Colonic mucosa (tissue), 4 donors: Measurements from ENCODE around the gene TTC28. TPM values are rescaled to one million over a fixed set of nuclear protein-coding genes. Genes with fewer than 3 reads are reported as not detected.

Source experiments
- DNase-seq: peaks from one replicate; pipeline ENCODE4 v3.0.0-alpha.2; 2020
- H3K27ac ChIP-seq: fragments of 200-600 bp; one replicate; pipeline ENCODE4 v1.8.0; 2021
- H3K27me3 ChIP-seq: fragments of 200-600 bp; one replicate; pipeline ENCODE4 v1.8.0; 2021
- H3K36me3 ChIP-seq: fragments of 200-600 bp; one replicate; pipeline ENCODE4 v1.8.0; 2021
- H3K4me1 ChIP-seq: fragments of 200-600 bp; one replicate; pipeline ENCODE4 v1.8.0; 2021; ENCODE audit warnings: mild to moderate bottlenecking
- H3K4me3 ChIP-seq: fragments of 200-600 bp; one replicate; pipeline ENCODE4 v1.8.0; 2021
- H3K9ac ChIP-seq, 2 donors: one replicate each; pipeline ENCODE4 v1.7.0; 2013; ENCODE audit warnings: control low read depth in 2 of 2, low read depth in 2 of 2, low read length in 2 of 2
- H3K9me3 ChIP-seq: fragments of 200-600 bp; one replicate; pipeline ENCODE4 v1.8.0; 2021
- intact Hi-C: fragments of 100-400 bp; cut with DNase I; formaldehyde crosslinking; loops from one replicate; pipeline ENCODE4 v1.14.1; 2022
- total RNA-seq, 2 donors: library from RNA; stranded (reverse); fragmentation: NEBNext Ultra II Directional in 1 of 2; extraction: Animal tissue kit (Norgen Biotek cat#: 25700) in 1 of 2; gene quantifications; one replicate each; pipeline ENCODE4 v1.2.1, GENCODE V29; 2021
- TF ChIP-seq, protein P1 (sequence below): fragments of 200-600 bp; IDR thresholded peaks from one replicate; pipeline ENCODE4 v1.8.0; 2022; ENCODE audit warnings: antibody characterized with exemption, mild to moderate bottlenecking
- donor health status: healthy.
- donor health status: DM: no; HTN: no; CAD: no.
- donor health status: DM: no; HTN: no; CAD: no.

The TTC28 gene
- total RNA-seq, 2 donors from 2014 or later: 6.6 to 9.2 TPM

DNA sequence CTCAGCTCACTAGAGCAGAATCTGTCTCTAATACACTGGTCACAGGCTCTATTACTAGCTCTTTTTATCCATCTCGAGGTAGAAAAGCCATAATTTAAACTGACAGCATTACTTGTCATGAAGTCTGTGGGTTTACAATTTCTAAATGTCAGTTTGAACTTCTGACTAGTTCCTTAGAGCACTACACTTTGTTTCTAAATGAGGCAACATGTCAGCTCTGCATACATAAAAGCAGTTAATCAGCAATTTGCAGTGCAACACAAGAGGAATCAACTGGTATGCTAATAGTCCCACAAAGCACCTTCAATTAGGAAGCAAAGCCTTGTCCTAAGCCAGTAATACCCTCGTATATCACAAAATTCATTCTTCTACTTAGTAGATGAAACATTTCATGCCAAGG, 321.3 kb downstream of the TTC28 start:
- no peak overlapping the region for H3K27ac ChIP-seq
- no peak overlapping the region for H3K9ac ChIP-seq
- intact Hi-C loops: no loop called here
- H3K27me3 ChIP-seq: no peaks in the 10 kb centered on the region
- TF ChIP-seq, protein P1, sequence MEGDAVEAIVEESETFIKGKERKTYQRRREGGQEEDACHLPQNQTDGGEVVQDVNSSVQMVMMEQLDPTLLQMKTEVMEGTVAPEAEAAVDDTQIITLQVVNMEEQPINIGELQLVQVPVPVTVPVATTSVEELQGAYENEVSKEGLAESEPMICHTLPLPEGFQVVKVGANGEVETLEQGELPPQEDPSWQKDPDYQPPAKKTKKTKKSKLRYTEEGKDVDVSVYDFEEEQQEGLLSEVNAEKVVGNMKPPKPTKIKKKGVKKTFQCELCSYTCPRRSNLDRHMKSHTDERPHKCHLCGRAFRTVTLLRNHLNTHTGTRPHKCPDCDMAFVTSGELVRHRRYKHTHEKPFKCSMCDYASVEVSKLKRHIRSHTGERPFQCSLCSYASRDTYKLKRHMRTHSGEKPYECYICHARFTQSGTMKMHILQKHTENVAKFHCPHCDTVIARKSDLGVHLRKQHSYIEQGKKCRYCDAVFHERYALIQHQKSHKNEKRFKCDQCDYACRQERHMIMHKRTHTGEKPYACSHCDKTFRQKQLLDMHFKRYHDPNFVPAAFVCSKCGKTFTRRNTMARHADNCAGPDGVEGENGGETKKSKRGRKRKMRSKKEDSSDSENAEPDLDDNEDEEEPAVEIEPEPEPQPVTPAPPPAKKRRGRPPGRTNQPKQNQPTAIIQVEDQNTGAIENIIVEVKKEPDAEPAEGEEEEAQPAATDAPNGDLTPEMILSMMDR: no peak
- no peak overlapping the region for H3K4me3 ChIP-seq
- no peaks in the 10 kb centered on the region for H3K36me3 ChIP-seq
- H3K4me1 ChIP-seq: no peaks in the 10 kb centered on the region
- no peaks in the 10 kb centered on the region for H3K9me3 ChIP-seq
- DNase-seq: no peak

DNA sequence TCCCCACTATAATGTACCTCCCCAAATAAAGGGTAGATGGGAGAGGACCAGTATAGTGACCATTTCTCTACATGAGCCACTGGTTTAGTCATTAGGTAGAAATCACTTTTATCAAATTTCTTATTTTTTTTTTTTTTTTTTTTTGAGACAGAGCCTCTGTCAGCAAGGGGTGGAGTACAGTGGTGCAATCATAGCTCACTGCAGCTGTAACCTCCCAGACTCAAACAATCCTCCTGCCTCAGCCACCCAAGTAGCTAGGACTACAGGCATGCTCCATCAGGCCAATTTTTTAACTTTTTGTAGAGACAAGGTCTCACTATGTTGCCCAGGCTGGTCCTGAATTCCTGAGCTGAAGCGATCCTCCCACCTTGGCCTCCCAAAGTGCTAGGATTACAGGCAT, 322.4 kb downstream of the TTC28 start:
- H3K4me1 ChIP-seq: no peaks in the 10 kb centered on the region
- DNase-seq: no peak
- no peak overlapping the region for H3K4me3 ChIP-seq
- no peaks in the 10 kb centered on the region for H3K27me3 ChIP-seq
- TF ChIP-seq, protein P1: no peak
- no peaks in the 10 kb centered on the region for H3K9me3 ChIP-seq
- intact Hi-C loops: no loop called here
- no peak overlapping the region for H3K27ac ChIP-seq
- no peaks in the 10 kb centered on the region for H3K36me3 ChIP-seq
- H3K9ac ChIP-seq: no peak overlapping the region

DNA sequence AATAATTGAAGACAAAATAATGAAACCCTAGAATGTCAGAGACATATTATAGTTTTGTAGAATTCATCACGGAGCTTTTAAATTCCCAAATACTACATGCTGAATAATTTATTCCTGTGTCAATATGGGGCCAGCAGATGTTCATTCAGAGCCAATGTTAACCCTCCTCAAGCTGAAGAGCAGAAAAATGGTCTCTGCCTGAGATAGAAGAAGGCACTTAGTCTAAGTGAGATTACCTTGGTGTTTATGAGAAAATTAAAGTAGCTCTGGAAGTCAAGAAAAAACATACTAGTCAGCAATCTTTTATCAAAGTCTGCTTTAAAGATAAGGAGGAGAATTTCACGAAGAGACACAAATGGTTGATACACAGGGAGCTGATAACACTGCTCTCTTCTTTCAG, 328.2 kb downstream of the TTC28 start:
- Histone ChIP-seq H3K9ac (no peak overlapping the region), H3K27me3 (no peaks in the 10 kb centered on the region), H3K4me1 (no peaks in the 10 kb centered on the region), H3K36me3 (no peaks in the 10 kb centered on the region), H3K4me3 (no peak overlapping the region), H3K9me3 (no peaks in the 10 kb centered on the region), H3K27ac (no peak overlapping the region)
- no peak for DNase-seq
- TF ChIP-seq, protein P1: no peak
- intact Hi-C loops: no loop called here

DNA sequence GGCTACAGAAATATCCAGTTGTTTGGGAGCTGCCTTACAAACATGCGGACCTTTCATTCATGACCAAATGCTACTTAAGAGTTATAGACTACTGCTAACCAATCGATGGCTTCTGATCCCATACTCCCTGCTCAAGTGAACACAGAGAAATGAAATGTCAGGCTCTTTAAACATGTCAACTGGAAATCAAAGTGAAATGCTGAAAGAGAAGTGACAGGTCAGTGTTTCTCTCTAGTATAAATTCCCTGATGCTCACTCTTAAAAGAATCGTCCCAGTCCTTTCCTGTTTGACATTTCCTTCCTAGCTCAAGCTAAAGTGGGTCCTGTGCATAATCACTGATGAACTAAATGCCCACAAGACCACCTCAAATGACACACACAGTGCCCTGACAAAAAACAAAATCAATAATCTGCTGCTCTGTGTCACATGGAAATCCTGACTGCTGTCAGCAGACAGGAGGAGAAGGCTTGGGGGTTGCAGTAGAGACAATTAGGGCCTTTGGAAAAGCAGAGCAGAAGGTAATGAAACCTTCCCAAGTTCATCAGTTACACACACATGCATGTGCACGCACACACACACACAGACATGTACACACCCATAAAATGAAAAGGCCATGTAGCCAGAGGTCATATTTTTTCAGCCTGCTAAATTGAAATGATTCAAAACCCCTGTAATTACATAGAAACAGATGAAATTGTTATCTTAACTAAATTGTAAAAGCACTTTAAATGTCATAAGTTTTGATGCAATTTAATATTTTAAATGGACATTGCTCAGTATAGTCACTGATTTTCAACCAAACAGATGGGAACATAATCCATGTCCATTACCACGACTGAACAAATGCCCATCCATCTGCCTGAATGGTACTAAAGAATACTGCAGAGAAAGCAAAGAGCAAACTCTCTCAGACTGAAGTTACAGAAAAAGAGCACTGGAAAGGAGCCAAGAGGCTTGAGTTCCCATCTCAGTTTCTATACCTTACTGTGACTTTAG, 330.7 kb downstream of the TTC28 start:
- TF ChIP-seq, protein P1: no peak
- intact Hi-C loops: no loop called here
- H3K4me1 ChIP-seq: no peaks in the 10 kb centered on the region

DNA sequence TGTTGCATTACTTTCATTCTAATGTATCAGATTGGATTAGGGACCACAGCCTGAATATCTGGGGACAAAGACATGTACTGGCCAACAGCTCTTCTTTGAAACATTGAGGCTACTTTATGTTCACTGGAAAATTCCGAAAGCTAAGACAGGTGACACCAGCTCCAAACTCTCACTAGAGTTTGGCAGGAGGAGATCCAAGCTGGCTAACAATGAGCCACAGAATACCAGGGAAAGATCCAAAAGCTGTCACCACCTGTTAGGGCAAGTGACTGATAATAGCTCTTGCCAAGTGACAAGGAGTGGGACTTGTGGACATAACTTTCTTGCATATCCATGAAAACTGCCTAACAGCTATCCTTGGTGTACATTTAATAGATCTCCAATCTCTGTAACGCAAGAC, 333.3 kb downstream of the TTC28 start:
- DNase-seq: no peak
- TF ChIP-seq, protein P1: no peak
- Histone ChIP-seq H3K36me3 (no peaks in the 10 kb centered on the region), H3K4me3 (no peak overlapping the region), H3K9me3 (no peaks in the 10 kb centered on the region), H3K9ac (no peak overlapping the region), H3K4me1 (no peaks in the 10 kb centered on the region), H3K27me3 (no peaks in the 10 kb centered on the region), H3K27ac (no peak overlapping the region)
- intact Hi-C loops: no loop called here

More for the DNA sequence above, 330.7 kb downstream of the TTC28 start:
- Histone ChIP-seq H3K27ac (no peak overlapping the region), H3K36me3 (no peaks in the 10 kb centered on the region), H3K27me3 (no peaks in the 10 kb centered on the region), H3K9ac (no peak overlapping the region), H3K4me3 (no peak overlapping the region), H3K9me3 (no peaks in the 10 kb centered on the region)
- DNase-seq: no peak
